HepG2 (cell line): Measurements from ENCODE around the gene EIF3B. TPM values are rescaled to one million over a fixed set of nuclear protein-coding genes. Genes with fewer than 3 reads are reported as not detected.
A peak's percentile ranks its signal among the peaks of the same experiment; 100 is the strongest.

Source experiments
- ATAC-seq: fragments of 200-7000 bp; cut with Tn5 transposase; 3 replicates; pipeline ENCODE4 v1.9.1; 2020; ENCODE audit warnings: mild to moderate bottlenecking, moderate library complexity
- BruUV-seq: library from RNA; stranded (reverse); fragments of 400-500 nt; replicated peaks from 2 replicates; lab custom pipeline; 2021; lab: Mats Ljungman, UMichigan
- CTCF ChIA-PET: fragments of 300-600 bp; formaldehyde crosslinking; extraction: SDS; loops from one replicate; lab custom pipeline; 2021; ENCODE audit warnings: low total read pairs, inconsistent platforms, low intra/inter-chr PET ratio; lab: Yijun Ruan, JAX
- POLR2A ChIA-PET: fragments of 350-600 bp; sonication (Branson Sonifier 250); formaldehyde crosslinking; loops from one replicate; lab custom pipeline; 2020; ENCODE audit warnings: antibody characterized with exemption, inconsistent platforms; lab: Yijun Ruan, JAX
- DNase-seq: peaks from one replicate; pipeline ENCODE4 v3.0.0-alpha.2; 2015; ENCODE audit warnings: low spot score
- FAIRE-seq: peaks from 3 replicates; lab custom pipeline; 2011; peaks lifted over from hg19 to GRCh38; lab: Jason Lieb, UNC
- H2AFZ ChIP-seq: one replicate; pipeline ENCODE4 v1.6.1; 2011; ENCODE audit warnings: low read length, inconsistent platforms
- H3K27ac ChIP-seq: fragments of 300-600 bp; 3 replicates; pipeline ENCODE4 v1.8.0; 2011; ENCODE audit warnings: mixed run types, mild to moderate bottlenecking, mixed read lengths, low read length, inconsistent platforms; ENCODE audit not compliant: insufficient read depth; ENCODE audit errors: extremely low read length
- H3K27me3 ChIP-seq, 2 experiments: fragments of 200-600 bp in 1 of 2; 2 replicates in 1 of 2; 3 replicates in 1 of 2; pipeline versions ENCODE4 v1.6.0 to v1.8.0; 2011; ENCODE audit warnings: low read length in 2 of 2, mild to moderate bottlenecking in 2 of 2, moderate library complexity in 2 of 2, inconsistent platforms in 1 of 2; ENCODE audit not compliant: insufficient read depth in 2 of 2, control insufficient read depth in 1 of 2
- H3K36me3 ChIP-seq, 2 experiments: fragments of 200-600 bp in 1 of 2; replicated peaks in 1 of 2; 2 replicates in 1 of 2; 3 replicates in 1 of 2; pipeline versions ENCODE4 v1.5.1 to v1.8.0; 2011; ENCODE audit warnings: low read length in 2 of 2, inconsistent platforms in 1 of 2; ENCODE audit not compliant: insufficient read depth in 2 of 2, control insufficient read depth in 1 of 2
- H3K4me1 ChIP-seq: 2 replicates; pipeline ENCODE4 v1.5.1; 2012; ENCODE audit warnings: low read length, inconsistent platforms; ENCODE audit not compliant: insufficient read depth
- H3K4me2 ChIP-seq: 2 replicates; pipeline ENCODE4 v1.6.0; 2011; ENCODE audit warnings: low read depth, low read length, inconsistent platforms
- H3K4me3 ChIP-seq, 3 experiments: fragments of 200-600 bp in 1 of 3; sonication (generic), shearing (Covaris generic) in 1 of 3; replicated peaks in 1 of 3; 2 replicates each; pipeline ENCODE4 v1.5.1; 2011 to 2016; ENCODE audit warnings: low read length in 3 of 3, inconsistent platforms in 2 of 3, low read depth in 2 of 3, mild to moderate bottlenecking in 2 of 3, control low read depth in 1 of 3, mixed read lengths in 1 of 3; ENCODE audit not compliant: insufficient read depth in 1 of 3
- H3K79me2 ChIP-seq: one replicate; pipeline ENCODE4 v1.6.1; 2011; ENCODE audit warnings: low read length, inconsistent platforms; ENCODE audit not compliant: insufficient read depth
- H3K9ac ChIP-seq: 2 replicates; pipeline ENCODE4 v1.6.0; 2011; ENCODE audit warnings: mild to moderate bottlenecking, low read depth, low read length, inconsistent platforms; ENCODE audit not compliant: insufficient read depth
- H3K9me3 ChIP-seq: 2 replicates; pipeline ENCODE4 v1.5.1; 2012; ENCODE audit warnings: mild to moderate bottlenecking, low read length
- H4K20me1 ChIP-seq: 2 replicates; pipeline ENCODE4 v1.6.0; 2011; ENCODE audit warnings: inconsistent platforms, mild to moderate bottlenecking, low read length, moderate library complexity; ENCODE audit not compliant: insufficient read depth
- AGO2 ChIP-seq: fragments of 200-400 bp; formaldehyde crosslinking; optimal IDR thresholded peaks from 2 replicates; pipeline ENCODE3; 2017; ENCODE audit warnings: mild to moderate bottlenecking, low read depth, low read length, moderate library complexity
- GTF3A ChIP-seq: sonication (generic); formaldehyde crosslinking; conservative IDR thresholded peaks from 2 replicates; pipeline ENCODE4 v1.4.0; 2020; ENCODE audit warnings: mild to moderate bottlenecking, missing genetic modification reagents
- POLR2A ChIP-seq, 2 experiments: IDR thresholded peaks; 2 replicates each; pipeline ENCODE4 v1.6.1; 2011; ENCODE audit warnings: low read depth in 2 of 2, low read length in 2 of 2, mild to moderate bottlenecking in 1 of 2, moderate library complexity in 1 of 2; ENCODE audit not compliant: insufficient read depth in 1 of 2
- POLR2G ChIP-seq: fragments of 200-400 bp; formaldehyde crosslinking; IDR thresholded peaks from 2 replicates; pipeline ENCODE4 v1.6.1; 2018; ENCODE audit warnings: mild to moderate bottlenecking, low read depth, low read length, moderate library complexity
- RBM22 ChIP-seq: fragments of 200-400 bp; formaldehyde crosslinking; optimal IDR thresholded peaks from 2 replicates; pipeline ENCODE3; 2017; ENCODE audit warnings: mild to moderate bottlenecking, low read length, moderate library complexity
- ZKSCAN5 ChIP-seq: sonication (generic); formaldehyde crosslinking; IDR thresholded peaks from 2 replicates; pipeline ENCODE4 v1.5.1; 2020; ENCODE audit warnings: mild to moderate bottlenecking, missing genetic modification reagents
- ZNF276 ChIP-seq: sonication (generic); formaldehyde crosslinking; IDR thresholded peaks from 2 replicates; pipeline ENCODE4 v1.4.0; 2020; ENCODE audit warnings: mild to moderate bottlenecking, low read depth, missing genetic modification reagents
- WGBS: methylation state at CpG from one replicate; pipeline ENCODE4 v1.1.6; 2017; ENCODE audit warnings: low lambda C conversion rate; 5-methylcytosine and 5-hydroxymethylcytosine counted together
- in situ Hi-C: cut with HindIII; loops from 2 replicates; pipeline ENCODE4 v1.10.0; 2017; ENCODE audit warnings: low pct_unique_long_range_greater_than_20kb; ENCODE audit not compliant: extremely low pct_ligation_motif_present
- intact Hi-C: fragments of 100-400 bp; cut with micrococcal nuclease; formaldehyde crosslinking; loops from one replicate; pipeline ENCODE4 v1.10.0; 2022; ENCODE audit not compliant: unreplicated experiment
- polyA plus RNA-seq, 8 experiments: library from polyadenylated mRNA; depleted of rRNA in 3 of 8; stranded (reverse) in 7 of 8; unstranded in 1 of 8; fragments of >200 nt; fragmentation: Illumina TruSeq in 4 of 8; extraction: Trizol in 4 of 8; gene quantifications; 2 replicates each; pipeline versions ENCODE4 v1.2.1 to v1.2.3, GENCODE V29; 2011 to 2016; ENCODE audit warnings: low read depth in 4 of 8, missing spikeins in 1 of 8, mixed read lengths in 1 of 8; ENCODE audit not compliant: insufficient read depth in 1 of 8
- total RNA-seq, 5 experiments: library from RNA; depleted of rRNA; stranded (reverse); fragments of >200 nt; fragmentation: Illumina TruSeq; extraction: Trizol; gene quantifications; 2 replicates each; pipeline ENCODE4 v1.2.3, GENCODE V29; 2016; ENCODE audit warnings: low read depth in 1 of 5

Gene EIF3B
- total and polyA plus RNA-seq, 2 of the 13 experiments (the other 11 are each of a cell fraction or from before 2014, with no cell fraction given): 92.2 to 241 TPM

- H3K27me3 ChIP-seq: no peaks in the 10 kb centered on the region
- TF ChIP-seq RBM22 (peak; percentile 50), ZNF276 (no peak), POLR2A (IDR thresholded peaks at IDR 0.05; ENCODE audit: insufficient read depth in 1 of 2, low read depth in 2 of 2, low read length in 2 of 2) (peak in 1 of 2 experiments; percentile 9; a peak in 1 of 4 replicates)
- H4K20me1 ChIP-seq: 0 out of 2 replicates have a peak, but pooled peaks cover 3% of the 10 kb centered on the region
- POLR2A ChIA-PET: no interaction called here
- in situ Hi-C loops (loop anchor here (10.0 kb wide), 1 partner anchor 54 kb away; no protein-coding TSS in a partner anchor), intact Hi-C loops (no loop called here)
- no peak overlapping the region for H3K4me3 ChIP-seq
- no peaks in the 10 kb centered on the region for H3K4me1 ChIP-seq
- CTCF ChIA-PET: no interaction called here
- ATAC-seq (no peak), FAIRE-seq (no peak), DNase-seq (no peak)
- no peak overlapping the region for H3K27ac ChIP-seq
- H2AFZ ChIP-seq: no peak overlapping the region
- H3K9me3 ChIP-seq: no peaks in the 10 kb centered on the region
- no peak overlapping the region for H3K4me2 ChIP-seq
- BruUV-seq: no TSS peak
- no peak overlapping the region for H3K9ac ChIP-seq
- H3K79me2 ChIP-seq: no peaks in the 10 kb centered on the region
- peaks cover 24 to 58% of the 10 kb centered on the region in 2 experiments for H3K36me3 ChIP-seq
- WGBS: 90% methylated on average over 4 of the region's 5 CpGs
These were observed 26.6 kb downstream of the EIF3B start for GRCh38 chr7:2381227-2381626.

- ATAC-seq (no peak), DNase-seq (no peak), FAIRE-seq (no peak)
- Histone ChIP-seq H3K27ac (no peak overlapping the region), H2AFZ (no peak overlapping the region), H3K4me1 (no peaks in the 10 kb centered on the region), H3K4me3 (no peak overlapping the region), H3K9ac (no peak overlapping the region), H3K9me3 (no peaks in the 10 kb centered on the region), H3K36me3 (peaks cover 20 to 50% of the 10 kb centered on the region in 2 experiments), H4K20me1 (0 out of 2 replicates have a peak, but pooled peaks cover 3% of the 10 kb centered on the region), H3K79me2 (no peaks in the 10 kb centered on the region), H3K4me2 (no peak overlapping the region), H3K27me3 (no peaks in the 10 kb centered on the region)
- ChIA-PET CTCF (no interaction called here), POLR2A (no interaction called here)
- intact Hi-C loops: no loop called here
- BruUV-seq: no TSS peak
- WGBS: 94% methylated on average over 12 of the region's 21 CpGs
- in situ Hi-C loops: loop anchor here (10.0 kb wide), 1 partner anchor 53 kb away; no protein-coding TSS in a partner anchor
- no peak for TF ChIP-seq ZKSCAN5 (CRISPR knock-in tag)
- TF ChIP-seq GTF3A (CRISPR knock-in tag): no peak
- peak; percentile 71 for TF ChIP-seq AGO2
- peak; percentile 55 for TF ChIP-seq RBM22
- TF ChIP-seq POLR2G: peak; percentile 40; the same call in 1 of the 2 replicates
These were observed 27.4 kb downstream of the EIF3B start for GRCh38 chr7:2381881-2382509.
